Measurements from ENCODE around the gene RMND5B.

DNA sequence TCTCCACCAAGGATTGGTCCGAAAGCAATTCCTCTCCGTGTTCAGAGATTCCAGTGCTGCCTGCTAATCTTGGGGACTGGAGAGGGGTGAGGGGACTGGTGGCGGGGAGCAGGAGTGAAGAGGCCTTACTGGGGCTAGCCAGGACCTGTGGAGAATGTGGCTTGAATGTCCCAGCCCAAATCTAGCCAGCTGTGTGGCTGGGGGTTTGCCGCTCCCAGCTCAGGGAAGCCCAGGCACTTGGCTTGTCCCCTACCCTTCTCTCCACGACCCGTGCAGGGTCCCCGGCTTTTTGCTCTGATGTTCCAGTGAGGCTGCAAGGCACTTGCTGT lies 15.0 kb upstream of the RMND5B start:
- TF ChIP-seq, protein P1, sequence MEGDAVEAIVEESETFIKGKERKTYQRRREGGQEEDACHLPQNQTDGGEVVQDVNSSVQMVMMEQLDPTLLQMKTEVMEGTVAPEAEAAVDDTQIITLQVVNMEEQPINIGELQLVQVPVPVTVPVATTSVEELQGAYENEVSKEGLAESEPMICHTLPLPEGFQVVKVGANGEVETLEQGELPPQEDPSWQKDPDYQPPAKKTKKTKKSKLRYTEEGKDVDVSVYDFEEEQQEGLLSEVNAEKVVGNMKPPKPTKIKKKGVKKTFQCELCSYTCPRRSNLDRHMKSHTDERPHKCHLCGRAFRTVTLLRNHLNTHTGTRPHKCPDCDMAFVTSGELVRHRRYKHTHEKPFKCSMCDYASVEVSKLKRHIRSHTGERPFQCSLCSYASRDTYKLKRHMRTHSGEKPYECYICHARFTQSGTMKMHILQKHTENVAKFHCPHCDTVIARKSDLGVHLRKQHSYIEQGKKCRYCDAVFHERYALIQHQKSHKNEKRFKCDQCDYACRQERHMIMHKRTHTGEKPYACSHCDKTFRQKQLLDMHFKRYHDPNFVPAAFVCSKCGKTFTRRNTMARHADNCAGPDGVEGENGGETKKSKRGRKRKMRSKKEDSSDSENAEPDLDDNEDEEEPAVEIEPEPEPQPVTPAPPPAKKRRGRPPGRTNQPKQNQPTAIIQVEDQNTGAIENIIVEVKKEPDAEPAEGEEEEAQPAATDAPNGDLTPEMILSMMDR (IDR thresholded peaks at IDR 0.05): no peak
- no peak for TF ChIP-seq EZH2 (IDR thresholded peaks at IDR 0.05; ENCODE audit: borderline replicate concordance, insufficient read depth, low read depth, low read length, poor library complexity, severe bottlenecking)
